SU-DHL-6 (cell line): ENCODE results near the gene BZW1.

Experiments
- H2AFZ ChIP-seq: fragments of 200-600 bp; sonication (generic); 2 replicates; pipeline ENCODE4 v1.6.1; 2014; ENCODE audit warnings: low read depth, mild to moderate bottlenecking, moderate library complexity, mixed read lengths, antibody characterized with exemption, low read length; ENCODE audit not compliant: severe bottlenecking
- H3F3A ChIP-seq: fragments of 200-600 bp; shearing (Covaris generic); 2 replicates; pipeline ENCODE4 v1.6.0; 2016; ENCODE audit warnings: antibody characterized with exemption, mild to moderate bottlenecking; ENCODE audit not compliant: insufficient read depth
- H3K27ac ChIP-seq: fragments of 200-600 bp; sonication (generic); 2 replicates; pipeline ENCODE4 v1.5.1; 2016; ENCODE audit warnings: low read depth, mild to moderate bottlenecking, low read length, moderate library complexity, mixed read lengths
- H3K27me3 ChIP-seq: fragments of 200-600 bp; sonication (generic), shearing (Covaris generic); 2 replicates; pipeline ENCODE4 v1.6.0; 2014; ENCODE audit warnings: mild to moderate bottlenecking, low read length
- H3K36me3 ChIP-seq: fragments of 200-600 bp; sonication (generic); 2 replicates; pipeline ENCODE4 v1.6.1; 2014; ENCODE audit warnings: mild to moderate bottlenecking, low read length, mixed read lengths
- H3K4me2 ChIP-seq: fragments of 300-600, 200-600 bp; shearing (Covaris generic), sonication (generic); 2 replicates; pipeline ENCODE4 v1.6.0; 2014; ENCODE audit warnings: low read length, low read depth, mild to moderate bottlenecking; ENCODE audit not compliant: poor library complexity, severe bottlenecking
- H3K4me3 ChIP-seq: fragments of 200-600 bp; sonication (generic); 2 replicates; pipeline ENCODE4 v1.5.1; 2014; ENCODE audit warnings: antibody characterized with exemption, low read length, mild to moderate bottlenecking, mixed read lengths; ENCODE audit not compliant: insufficient read depth, poor library complexity, severe bottlenecking
- H3K79me2 ChIP-seq: fragments of 200-600 bp; sonication (generic); 2 replicates; pipeline ENCODE4 v1.6.1; 2014; ENCODE audit warnings: mild to moderate bottlenecking, low read length, moderate library complexity; ENCODE audit not compliant: insufficient read depth
- H3K9ac ChIP-seq: fragments of 200-600 bp; sonication (generic); 2 replicates; pipeline ENCODE4 v1.7.0; 2014; ENCODE audit warnings: mild to moderate bottlenecking, low read length
- H3K9me2 ChIP-seq: fragments of 200-600 bp; sonication (generic); replicated peaks from 2 replicates; pipeline ENCODE4 v1.6.1; 2014; ENCODE audit warnings: low read length; ENCODE audit not compliant: insufficient read depth
- H3K9me3 ChIP-seq: fragments of 200-600 bp; sonication (generic); 2 replicates; pipeline ENCODE4 v1.6.1; 2014; ENCODE audit warnings: low read length, mixed read lengths; ENCODE audit not compliant: insufficient read depth
- H4K20me1 ChIP-seq: fragments of 200-600 bp; sonication (generic); 2 replicates; pipeline ENCODE4 v1.6.1; 2014; ENCODE audit warnings: low read depth, mild to moderate bottlenecking, antibody characterized with exemption, low read length, moderate library complexity, mixed read lengths
- CTCF ChIP-seq: fragments of 200-600 bp; sonication (generic); IDR thresholded peaks from one replicate; pipeline ENCODE4 v1.5.1; 2017; ENCODE audit warnings: antibody characterized with exemption, mild to moderate bottlenecking, low read length, moderate library complexity; ENCODE audit not compliant: insufficient read depth, poor library complexity, severe bottlenecking
- EZH2phosphoT487 ChIP-seq: fragments of 200-600 bp; sonication (generic), shearing (Covaris generic); conservative IDR thresholded peaks from 2 replicates; pipeline ENCODE4 v1.6.1; 2018; ENCODE audit warnings: mild to moderate bottlenecking, antibody characterized with exemption, low read length, moderate library complexity, mixed read lengths

BZW1 gene

GRCh38 chr2:200777275-200777674 lies 34.4 kb upstream of the BZW1 start:
- Histone ChIP-seq H3K9ac (no peak overlapping the region), H3K27me3 (no peaks in the 10 kb centered on the region), H3K27ac (no peak overlapping the region), H3K9me3 (no peaks in the 10 kb centered on the region), H3K9me2 (no peaks in the 10 kb centered on the region), H4K20me1 (no peaks in the 10 kb centered on the region), H3K4me3 (no peak overlapping the region), H3F3A (no peaks in the 10 kb centered on the region), H2AFZ (no peak overlapping the region), H3K79me2 (no peaks in the 10 kb centered on the region), H3K36me3 (no peaks in the 10 kb centered on the region), H3K4me2 (no peak overlapping the region)
- no peak for TF ChIP-seq EZH2phosphoT487
- no peak for TF ChIP-seq CTCF

DNA sequence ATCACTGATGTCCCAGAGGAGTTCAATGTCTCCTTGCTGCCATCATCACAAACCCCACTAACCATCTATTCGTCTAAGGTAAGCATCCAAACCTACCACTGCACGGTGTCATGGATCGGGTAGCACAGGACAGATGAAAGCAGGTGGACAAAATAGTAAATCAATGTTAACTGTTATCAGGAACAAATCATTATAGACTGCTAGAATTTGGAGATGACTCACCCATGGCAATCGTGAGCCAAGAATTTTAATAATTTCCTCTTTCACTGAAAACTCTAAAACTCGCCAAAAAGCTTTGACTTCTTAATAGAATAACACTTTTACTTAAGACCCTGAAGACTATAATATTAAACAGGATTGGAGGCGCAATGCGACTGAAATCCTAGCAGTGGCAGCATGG lies 33.7 kb upstream of the BZW1 start:
- no peaks in the 10 kb centered on the region for H3K27me3 ChIP-seq
- no peak overlapping the region for H3K4me2 ChIP-seq
- H3K36me3 ChIP-seq = no peaks in the 10 kb centered on the region
- no peak overlapping the region for H3K9ac ChIP-seq
- no peak for TF ChIP-seq EZH2phosphoT487
- TF ChIP-seq CTCF = no peak
- H3K79me2 ChIP-seq = no peaks in the 10 kb centered on the region
- H3F3A ChIP-seq = no peaks in the 10 kb centered on the region
- H3K4me3 ChIP-seq = no peak overlapping the region
- no peaks in the 10 kb centered on the region for H3K9me2 ChIP-seq
- no peaks in the 10 kb centered on the region for H3K9me3 ChIP-seq
- H2AFZ ChIP-seq = no peak overlapping the region
- no peaks in the 10 kb centered on the region for H4K20me1 ChIP-seq
- H3K27ac ChIP-seq = no peak overlapping the region

DNA sequence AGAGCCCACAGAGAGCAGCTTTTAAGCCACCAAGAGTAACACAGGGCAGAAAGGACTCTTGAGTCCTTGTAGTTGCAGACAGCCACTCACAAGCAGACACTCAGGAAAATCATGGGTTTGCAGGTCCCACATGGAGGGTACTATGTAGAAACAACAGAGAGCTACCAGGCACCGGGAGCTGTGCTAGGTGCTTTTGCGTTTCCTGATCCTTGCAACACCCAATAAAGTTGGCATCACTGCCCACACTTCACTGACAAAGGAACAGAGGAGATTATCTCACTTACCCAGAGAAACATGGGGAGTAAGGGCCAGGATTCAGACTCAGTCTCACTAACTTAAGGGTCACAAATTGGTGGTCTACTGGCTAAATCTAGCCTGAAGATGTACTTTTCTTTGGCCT lies 32.5 kb upstream of the BZW1 start:
- no peaks in the 10 kb centered on the region for H4K20me1 ChIP-seq
- H3K4me2 ChIP-seq = no peak overlapping the region
- TF ChIP-seq EZH2phosphoT487 = no peak
- TF ChIP-seq CTCF = no peak
- H3K27ac ChIP-seq = no peak overlapping the region
- no peaks in the 10 kb centered on the region for H3K9me3 ChIP-seq
- H3K27me3 ChIP-seq = no peaks in the 10 kb centered on the region
- no peaks in the 10 kb centered on the region for H3K9me2 ChIP-seq
- no peaks in the 10 kb centered on the region for H3K79me2 ChIP-seq
- no peak overlapping the region for H2AFZ ChIP-seq
- no peak overlapping the region for H3K9ac ChIP-seq
- no peak overlapping the region for H3K4me3 ChIP-seq
- H3F3A ChIP-seq = no peaks in the 10 kb centered on the region
- H3K36me3 ChIP-seq = no peaks in the 10 kb centered on the region

DNA sequence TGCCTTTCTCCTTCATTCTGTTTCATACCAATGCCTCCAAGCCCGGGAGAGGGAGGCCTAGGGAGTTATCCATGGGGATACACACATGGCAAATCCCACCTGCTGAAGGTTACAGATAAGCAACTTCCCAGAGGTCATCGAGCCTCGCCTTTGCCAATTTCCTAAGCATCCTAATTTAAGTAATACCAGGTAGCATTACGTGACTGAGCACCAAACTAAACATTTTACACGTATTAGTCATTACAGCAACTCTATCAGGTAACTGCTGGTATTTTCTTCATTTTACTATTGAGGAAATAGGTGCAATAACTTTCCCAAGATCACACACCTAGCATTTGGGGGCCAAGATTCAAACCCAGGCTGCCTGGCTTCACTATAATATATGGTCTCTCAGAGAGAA lies 30.1 kb upstream of the BZW1 start:
- H3K4me3 ChIP-seq = no peak overlapping the region
- no peaks in the 10 kb centered on the region for H3K79me2 ChIP-seq
- no peaks in the 10 kb centered on the region for H3F3A ChIP-seq
- no peaks in the 10 kb centered on the region for H4K20me1 ChIP-seq
- no peaks in the 10 kb centered on the region for H3K36me3 ChIP-seq
- no peaks in the 10 kb centered on the region for H3K27me3 ChIP-seq
- no peak overlapping the region for H3K27ac ChIP-seq
- H3K9me3 ChIP-seq = no peaks in the 10 kb centered on the region
- H2AFZ ChIP-seq = no peak overlapping the region
- H3K9ac ChIP-seq = no peak overlapping the region
- H3K4me2 ChIP-seq = no peak overlapping the region
- no peak for TF ChIP-seq EZH2phosphoT487
- TF ChIP-seq CTCF = no peak
- H3K9me2 ChIP-seq = no peaks in the 10 kb centered on the region
